ENCODE results near the gene HOXD9. TPM values are rescaled to one million over a fixed set of nuclear protein-coding genes. Genes with fewer than 3 reads are reported as not detected.

HOXD9 gene
- total RNA-seq, 1 donor from 2014 or later = 1.5 TPM

DNA sequence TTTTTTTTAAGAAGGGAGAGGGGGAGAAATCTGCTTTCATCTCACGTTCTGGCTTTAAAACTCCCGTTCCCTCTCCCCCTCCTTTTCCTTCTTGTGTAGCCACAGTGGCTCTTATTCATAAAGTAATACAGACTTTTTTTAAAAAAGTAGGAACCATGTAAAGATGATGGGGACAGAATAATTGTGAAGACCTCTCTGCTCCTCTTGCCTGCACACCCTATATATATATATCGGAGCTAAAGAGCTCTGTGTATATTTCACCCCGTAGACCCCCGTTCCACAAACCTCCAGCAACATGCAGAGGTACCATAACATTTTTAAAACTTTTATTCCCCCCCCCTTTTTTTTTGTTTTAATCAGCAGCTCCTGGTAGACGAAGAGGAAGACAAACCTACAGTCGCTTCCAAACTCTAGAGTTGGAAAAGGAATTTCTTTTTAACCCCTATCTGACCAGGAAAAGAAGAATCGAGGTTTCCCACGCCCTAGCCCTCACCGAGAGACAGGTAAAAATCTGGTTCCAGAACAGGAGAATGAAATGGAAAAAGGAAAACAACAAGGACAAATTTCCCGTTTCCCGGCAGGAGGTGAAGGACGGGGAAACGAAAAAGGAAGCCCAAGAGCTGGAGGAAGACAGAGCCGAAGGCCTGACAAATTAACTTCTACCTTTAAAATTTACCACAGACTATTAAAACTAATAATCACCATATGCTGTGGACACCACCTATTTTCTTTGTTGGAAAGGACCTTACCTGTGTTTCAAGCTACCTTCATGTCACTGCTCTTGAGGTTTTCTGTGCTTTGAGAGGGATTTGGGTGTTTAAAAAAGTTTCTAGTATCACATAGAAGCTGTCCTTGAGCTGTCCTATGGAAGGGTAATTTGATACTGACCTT lies 8.7 kb downstream of the HOXD9 start:
- DNase-seq (ENCODE audit: extremely low spot score, unreplicated experiment) = no peak
- Mint-ChIP-seq H3K36me3 (no peaks in the 10 kb centered on the region), H3K9me3 (no peaks in the 10 kb centered on the region), H3K4me1 (ENCODE audit: unreplicated experiment) (peaks cover 37% of the 10 kb centered on the region), H3K27me3 (peaks cover 89% of the 10 kb centered on the region), H3K27ac (peak overlapping the region; percentile 35), H3K4me3 (peak overlapping the region; percentile 89)
- TF ChIP-seq, protein P1, sequence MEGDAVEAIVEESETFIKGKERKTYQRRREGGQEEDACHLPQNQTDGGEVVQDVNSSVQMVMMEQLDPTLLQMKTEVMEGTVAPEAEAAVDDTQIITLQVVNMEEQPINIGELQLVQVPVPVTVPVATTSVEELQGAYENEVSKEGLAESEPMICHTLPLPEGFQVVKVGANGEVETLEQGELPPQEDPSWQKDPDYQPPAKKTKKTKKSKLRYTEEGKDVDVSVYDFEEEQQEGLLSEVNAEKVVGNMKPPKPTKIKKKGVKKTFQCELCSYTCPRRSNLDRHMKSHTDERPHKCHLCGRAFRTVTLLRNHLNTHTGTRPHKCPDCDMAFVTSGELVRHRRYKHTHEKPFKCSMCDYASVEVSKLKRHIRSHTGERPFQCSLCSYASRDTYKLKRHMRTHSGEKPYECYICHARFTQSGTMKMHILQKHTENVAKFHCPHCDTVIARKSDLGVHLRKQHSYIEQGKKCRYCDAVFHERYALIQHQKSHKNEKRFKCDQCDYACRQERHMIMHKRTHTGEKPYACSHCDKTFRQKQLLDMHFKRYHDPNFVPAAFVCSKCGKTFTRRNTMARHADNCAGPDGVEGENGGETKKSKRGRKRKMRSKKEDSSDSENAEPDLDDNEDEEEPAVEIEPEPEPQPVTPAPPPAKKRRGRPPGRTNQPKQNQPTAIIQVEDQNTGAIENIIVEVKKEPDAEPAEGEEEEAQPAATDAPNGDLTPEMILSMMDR (conservative IDR thresholded peaks at IDR 0.05) = no peak

DNA sequence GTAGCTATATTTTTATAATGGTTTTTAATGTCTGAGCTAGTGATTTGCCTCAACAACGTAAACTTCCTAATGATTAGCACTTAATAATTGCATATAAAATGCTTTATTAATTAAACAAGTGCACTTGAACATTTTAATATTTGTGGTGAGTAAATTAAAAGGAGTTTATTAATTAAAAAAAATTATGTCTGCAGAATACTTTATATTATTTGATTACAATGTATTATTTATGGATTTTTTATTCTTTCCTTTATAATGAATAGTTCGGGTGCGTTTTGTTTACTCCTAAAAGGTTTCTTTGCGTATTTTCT lies 9.3 kb downstream of the HOXD9 start:
- peaks cover 37% of the 10 kb centered on the region for H3K4me1 Mint-ChIP-seq (ENCODE audit: unreplicated experiment)
- H3K27ac Mint-ChIP-seq = no peak overlapping the region
- no peaks in the 10 kb centered on the region for H3K36me3 Mint-ChIP-seq
- TF ChIP-seq, protein P1 (conservative IDR thresholded peaks at IDR 0.05) = no peak
- H3K9me3 Mint-ChIP-seq = no peaks in the 10 kb centered on the region
- peaks cover 87% of the 10 kb centered on the region for H3K27me3 Mint-ChIP-seq
- H3K4me3 Mint-ChIP-seq = peak overlapping the region; percentile 89
- DNase-seq (ENCODE audit: extremely low spot score, unreplicated experiment) = no peak

DNA sequence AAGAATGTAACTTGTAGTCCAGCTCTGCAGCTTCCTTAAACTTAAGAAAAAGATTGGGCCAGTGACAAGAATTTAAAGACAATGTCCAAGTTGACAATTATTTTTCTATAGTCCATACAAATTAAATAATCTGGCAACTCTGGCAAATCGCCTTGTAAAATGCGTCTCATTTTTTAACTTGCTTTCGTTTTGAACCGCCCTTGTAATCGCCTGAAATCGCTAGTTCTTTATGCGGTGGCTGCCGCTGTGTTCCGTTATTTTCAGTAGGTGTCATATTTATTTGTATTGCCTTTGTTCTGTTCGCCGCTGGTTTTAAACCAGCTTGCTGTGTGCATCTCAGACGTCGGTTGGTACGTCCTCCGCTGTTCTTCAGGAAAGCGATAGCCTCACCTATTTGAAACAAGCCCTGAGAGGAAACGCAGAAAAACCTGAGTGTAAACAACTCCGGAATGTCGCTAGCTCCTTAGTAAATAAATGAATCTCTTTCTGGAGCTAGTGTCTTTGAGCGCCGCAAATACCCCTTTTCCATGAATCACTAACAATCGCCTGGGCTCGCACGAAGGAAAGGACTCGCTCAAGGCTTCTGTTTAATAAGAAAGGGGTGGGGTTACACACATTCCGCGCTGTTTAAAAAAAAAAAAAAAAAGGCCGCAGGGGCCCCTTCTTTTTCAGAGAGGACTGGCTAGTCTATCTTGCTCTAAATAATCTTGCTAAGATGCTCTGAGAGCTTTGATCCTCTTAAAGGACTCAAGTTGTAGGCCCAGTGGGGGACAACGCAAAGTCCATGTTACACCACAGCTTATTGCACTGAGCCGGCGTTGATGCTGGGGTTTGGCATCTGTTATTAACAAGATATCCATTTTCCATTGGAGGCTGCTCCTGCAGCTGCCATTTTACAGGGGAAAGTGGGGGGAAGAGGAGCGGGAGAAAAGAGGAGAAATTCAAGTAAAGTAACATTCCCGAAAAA lies 10.0 kb downstream of the HOXD9 start:
- Mint-ChIP-seq H3K36me3 (no peaks in the 10 kb centered on the region), H3K4me1 (ENCODE audit: unreplicated experiment) (peaks cover 37% of the 10 kb centered on the region), H3K4me3 (peak overlapping the region; percentile 82), H3K27ac (peak overlapping the region; percentile 42), H3K9me3 (no peaks in the 10 kb centered on the region), H3K27me3 (peaks cover 87% of the 10 kb centered on the region)
- TF ChIP-seq, protein P1 (conservative IDR thresholded peaks at IDR 0.05) = no peak
- DNase-seq (ENCODE audit: extremely low spot score, unreplicated experiment) = no peak

DNA sequence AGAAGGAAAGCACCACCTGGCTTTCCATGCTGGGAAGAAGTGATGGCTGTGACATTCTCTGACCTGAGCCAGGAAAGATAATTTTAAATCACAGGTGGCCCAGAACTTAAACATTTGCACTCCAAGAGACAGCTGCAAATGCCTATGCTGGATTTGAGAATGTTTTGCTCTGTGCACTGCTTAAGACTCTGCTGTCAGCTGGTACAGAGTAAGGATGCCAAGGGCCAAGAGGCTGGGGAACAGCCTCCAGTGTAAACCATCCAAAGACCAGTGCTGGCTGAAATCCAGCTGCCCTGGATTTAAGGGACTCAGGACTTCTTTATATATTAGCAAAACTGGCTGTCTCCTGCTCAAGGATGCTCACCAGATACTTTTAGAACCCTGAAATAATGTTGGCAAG lies 10.9 kb downstream of the HOXD9 start:
- DNase-seq (ENCODE audit: extremely low spot score, unreplicated experiment) = no peak
- Mint-ChIP-seq H3K27ac (no peak overlapping the region), H3K27me3 (peaks cover 87% of the 10 kb centered on the region), H3K9me3 (peaks cover 2% of the 10 kb centered on the region), H3K4me1 (ENCODE audit: unreplicated experiment) (peaks cover 33% of the 10 kb centered on the region), H3K4me3 (peak overlapping the region; percentile 34), H3K36me3 (peaks cover 2% of the 10 kb centered on the region)
- TF ChIP-seq, protein P1 (conservative IDR thresholded peaks at IDR 0.05) = no peak

DNA sequence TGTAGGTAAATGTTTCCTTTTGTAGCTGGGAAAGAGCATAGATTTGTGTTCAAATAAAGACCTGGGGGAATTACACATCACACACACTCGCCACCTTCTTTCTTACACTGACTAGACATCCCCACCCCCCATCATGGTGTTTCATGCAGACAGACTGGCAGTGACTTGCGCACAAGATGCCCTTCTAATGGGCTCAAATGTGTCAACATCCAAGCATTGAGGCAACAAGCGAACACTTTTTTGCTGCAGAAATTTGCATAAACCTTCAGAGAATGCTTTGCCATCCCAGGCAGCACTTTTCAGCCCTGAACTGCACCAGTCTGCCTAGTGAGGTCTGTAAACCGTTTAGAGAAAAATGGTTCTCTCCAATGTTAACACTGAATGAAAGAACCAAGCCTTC lies 11.5 kb downstream of the HOXD9 start:
- H3K36me3 Mint-ChIP-seq = peaks cover 3% of the 10 kb centered on the region
- DNase-seq (ENCODE audit: extremely low spot score, unreplicated experiment) = no peak
- H3K27ac Mint-ChIP-seq = no peak overlapping the region

More for the DNA sequence above, 11.5 kb downstream of the HOXD9 start:
- TF ChIP-seq, protein P1 (conservative IDR thresholded peaks at IDR 0.05) = no peak
- Mint-ChIP-seq H3K9me3 (peaks cover 3% of the 10 kb centered on the region), H3K4me1 (ENCODE audit: unreplicated experiment) (peaks cover 26% of the 10 kb centered on the region), H3K27me3 (peaks cover 87% of the 10 kb centered on the region), H3K4me3 (no peak overlapping the region)
